Mucosa of stomach (tissue), 1 donor: Measurements from ENCODE around the gene FAM76B.
"Not testable (repeated sequence)": the region's sequence is repeated elsewhere in the genome, so short reads cannot be mapped to it uniquely, and the experiment has no call there.

Experiments
- H3K27me3 ChIP-seq: one replicate; pipeline ENCODE4 v1.7.0; 2013; ENCODE audit warnings: mild to moderate bottlenecking, low read length; ENCODE audit not compliant: control insufficient read depth, insufficient read depth
- H3K36me3 ChIP-seq: one replicate; pipeline ENCODE4 v1.7.0; 2013; ENCODE audit warnings: low read length; ENCODE audit not compliant: control insufficient read depth, insufficient read depth
- H3K4me1 ChIP-seq: one replicate; pipeline ENCODE4 v1.7.0; 2013; ENCODE audit warnings: mild to moderate bottlenecking, low read length; ENCODE audit not compliant: control insufficient read depth, insufficient read depth
- H3K4me3 ChIP-seq: one replicate; pipeline ENCODE4 v1.7.0; 2013; ENCODE audit warnings: low read length
- H3K9ac ChIP-seq: one replicate; pipeline ENCODE4 v1.7.0; 2013; ENCODE audit warnings: mild to moderate bottlenecking, low read length, moderate library complexity
- H3K9me3 ChIP-seq: one replicate; pipeline ENCODE4 v1.7.0; 2013; ENCODE audit warnings: mild to moderate bottlenecking, low read length, moderate library complexity; ENCODE audit not compliant: control insufficient read depth
- donor health status: Pancreatic carcinoma.

Gene FAM76B

DNA sequence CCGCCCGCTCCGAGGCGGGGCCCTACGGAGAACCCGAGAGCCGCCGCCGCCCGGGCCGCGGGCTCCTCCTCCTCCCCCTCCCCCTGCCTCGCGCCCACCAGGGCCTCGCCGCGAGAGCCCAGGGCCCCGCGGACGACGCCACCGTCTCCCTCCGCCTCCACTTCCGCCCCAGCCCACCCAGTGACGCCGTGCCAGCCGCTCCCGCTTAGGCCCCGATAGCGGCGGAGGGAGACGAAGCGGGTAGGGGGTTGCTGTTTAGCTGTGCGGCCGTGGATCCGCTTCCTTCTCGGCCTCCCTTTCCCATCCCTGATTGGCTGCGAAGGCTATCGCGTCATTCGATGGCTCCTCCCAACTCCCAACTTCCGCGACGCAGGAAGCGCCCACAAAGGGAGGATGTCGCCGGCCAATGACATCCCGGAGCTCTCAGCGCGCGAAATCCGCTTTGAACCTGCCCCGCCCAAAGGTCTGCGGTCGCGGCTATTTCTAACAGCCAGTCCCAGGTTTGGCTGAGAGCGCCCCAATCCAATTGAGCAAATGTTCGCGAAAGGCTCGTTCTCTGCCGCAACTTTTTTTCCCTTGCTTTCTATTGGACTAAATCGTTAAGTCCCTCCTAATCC lies at the start of gene FAM76B:
FAM76B (minus strand) TSS at position 277 of the 617 bp plus-strand sequence. CDS start 304 bp downstream, outside the sequence.
- peaks cover 7% of the 10 kb centered on the region for H3K36me3 ChIP-seq
- H3K4me1 ChIP-seq: peaks cover 10% of the 10 kb centered on the region
- H3K9me3 ChIP-seq: no peaks in the 10 kb centered on the region
- H3K9ac ChIP-seq: peak within 1 kb of the TSS; percentile 94
- H3K27me3 ChIP-seq: no peaks in the 10 kb centered on the region
- peak within 1 kb of the TSS; percentile 95 for H3K4me3 ChIP-seq

DNA sequence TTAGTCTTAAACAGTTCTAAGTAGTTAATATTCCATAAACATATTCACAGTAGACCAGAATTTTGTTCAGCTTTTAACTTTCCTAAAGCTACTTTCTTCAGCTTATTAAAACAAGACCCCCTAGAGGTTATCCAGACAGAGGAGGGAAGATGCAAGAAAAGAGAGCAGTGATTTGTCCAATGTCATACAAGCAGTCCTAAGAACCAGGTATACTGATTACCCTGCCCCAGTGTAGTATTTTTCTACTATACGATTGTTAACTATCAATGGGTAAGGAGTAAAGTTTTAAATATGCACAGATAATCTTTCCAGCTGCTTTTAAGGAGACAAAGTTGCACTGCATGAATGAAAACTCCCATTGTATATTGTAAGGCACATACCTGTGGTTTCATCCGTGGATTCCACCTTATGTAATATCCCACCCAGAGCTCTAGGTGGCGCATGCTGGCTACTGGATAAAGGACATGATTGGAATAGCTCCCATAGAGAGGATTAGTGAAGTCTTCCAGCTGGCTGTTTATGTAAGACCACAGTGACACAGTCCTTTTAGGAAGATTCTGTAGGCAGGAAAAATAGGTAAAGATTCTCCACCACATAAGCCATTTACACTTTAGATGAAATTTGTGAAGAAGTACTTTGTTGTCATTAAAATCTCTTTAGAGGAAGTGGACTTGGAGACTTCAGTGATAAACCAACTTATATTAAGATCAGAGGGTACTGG lies 46.3 kb upstream of the FAM76B start:
- Histone ChIP-seq H3K36me3 (no peaks in the 10 kb centered on the region), H3K4me3 (no peak overlapping the region), H3K27me3 (no peaks in the 10 kb centered on the region), H3K9me3 (no peaks in the 10 kb centered on the region), H3K4me1 (peaks cover 4% of the 10 kb centered on the region), H3K9ac (no peak overlapping the region)

DNA sequence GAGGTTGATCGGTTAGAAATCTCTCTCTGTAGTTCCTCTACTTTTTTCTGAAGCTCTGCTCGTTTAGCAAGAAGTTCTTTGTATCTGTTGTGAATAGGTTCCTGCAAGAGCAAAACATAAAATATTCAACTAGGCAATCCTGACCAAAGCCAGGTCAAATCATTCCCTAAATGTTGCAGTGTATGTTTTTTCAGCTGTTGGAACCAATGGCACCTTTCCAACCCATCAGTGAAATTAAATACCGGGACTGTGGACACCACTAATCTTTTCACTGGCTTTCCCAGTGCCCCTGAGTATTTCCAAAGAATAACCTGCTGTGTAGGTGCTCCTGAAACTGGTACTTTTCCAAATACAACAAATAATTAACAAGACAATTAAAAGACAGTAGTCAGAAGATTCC lies 45.8 kb upstream of the FAM76B start:
- Histone ChIP-seq H3K4me3 (no peak overlapping the region), H3K9me3 (no peaks in the 10 kb centered on the region), H3K9ac (no peak overlapping the region), H3K4me1 (peaks cover 6% of the 10 kb centered on the region), H3K36me3 (no peaks in the 10 kb centered on the region), H3K27me3 (no peaks in the 10 kb centered on the region)

DNA sequence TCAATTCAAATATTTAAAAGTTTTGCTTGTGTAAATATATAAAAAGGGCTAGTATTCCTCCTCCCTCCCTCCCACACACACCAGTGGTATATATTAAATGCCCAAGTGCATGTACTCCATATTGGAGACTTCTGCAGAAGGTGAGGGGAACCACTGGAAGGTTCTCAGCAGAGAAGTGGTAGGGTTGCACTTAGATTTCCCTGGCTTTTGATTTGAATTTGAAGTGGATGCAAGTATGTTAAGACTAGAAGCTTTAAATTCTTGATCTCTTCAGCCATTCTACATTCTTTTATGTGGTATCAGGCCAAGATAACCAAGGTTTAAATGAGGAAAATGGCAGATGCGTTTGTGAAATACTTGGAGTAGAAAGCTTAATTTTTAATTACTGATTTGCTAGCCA lies 43.8 kb upstream of the FAM76B start:
- peaks cover 6% of the 10 kb centered on the region for H3K4me1 ChIP-seq
- no peak overlapping the region for H3K4me3 ChIP-seq
- H3K36me3 ChIP-seq: no peaks in the 10 kb centered on the region
- H3K9me3 ChIP-seq: no peaks in the 10 kb centered on the region
- no peaks in the 10 kb centered on the region for H3K27me3 ChIP-seq
- H3K9ac ChIP-seq: no peak overlapping the region

DNA sequence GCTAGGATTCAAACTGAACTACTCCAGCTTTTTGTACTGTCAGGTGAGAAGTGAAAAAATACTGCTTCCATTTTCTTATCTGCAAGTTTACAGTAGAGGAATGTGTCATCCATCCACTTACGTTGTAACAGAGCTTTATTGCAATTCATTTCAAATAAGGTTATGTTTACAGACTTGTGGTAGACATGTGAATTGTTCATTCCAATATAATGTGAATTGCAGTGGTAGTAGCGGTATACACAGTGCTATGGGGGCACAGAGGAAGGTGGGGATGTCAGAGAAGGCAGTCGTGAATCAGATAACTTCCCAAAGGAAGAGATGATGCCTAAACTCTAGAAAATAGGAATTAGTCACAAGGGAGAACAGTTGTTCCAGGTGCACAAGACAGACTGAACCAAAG lies 43.2 kb upstream of the FAM76B start:
- H3K36me3 ChIP-seq: no peaks in the 10 kb centered on the region
- H3K9ac ChIP-seq: no peak overlapping the region
- no peak overlapping the region for H3K4me3 ChIP-seq
- H3K27me3 ChIP-seq: no peaks in the 10 kb centered on the region
- no peaks in the 10 kb centered on the region for H3K9me3 ChIP-seq
- H3K4me1 ChIP-seq: peaks cover 6% of the 10 kb centered on the region

DNA sequence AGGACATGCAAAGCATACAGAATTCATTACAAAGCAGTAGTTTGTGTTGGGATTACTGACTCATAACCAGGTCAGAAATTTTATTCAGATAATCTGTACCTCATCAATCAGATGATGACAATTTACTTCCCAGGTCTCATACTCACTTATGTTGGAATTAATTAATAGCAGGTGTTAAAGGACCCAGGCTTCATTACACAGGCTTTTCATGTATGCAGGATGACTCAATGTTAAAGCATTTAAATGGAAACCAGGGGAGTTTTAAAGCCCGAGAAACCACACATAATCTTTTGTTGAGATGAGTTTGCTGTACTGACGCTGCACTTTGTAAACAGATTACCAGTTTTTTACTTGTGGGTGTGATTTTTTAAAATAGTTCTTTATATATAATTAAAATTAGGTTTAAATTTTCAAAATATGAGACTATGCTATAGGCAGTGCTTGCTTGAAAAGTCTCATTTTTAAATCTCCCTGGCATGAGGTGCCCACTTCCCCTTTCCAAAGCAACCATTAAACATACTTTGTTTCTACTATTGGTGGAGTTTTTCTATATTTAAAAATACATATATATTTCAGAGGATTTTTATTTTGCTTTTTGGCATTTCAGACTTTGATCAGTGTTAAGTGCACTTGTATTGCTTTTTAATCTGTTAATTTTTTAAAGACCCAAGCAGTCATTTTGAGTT lies 41.8 kb upstream of the FAM76B start:
- no peak overlapping the region for H3K4me3 ChIP-seq
- peaks cover 6% of the 10 kb centered on the region for H3K4me1 ChIP-seq
- no peak overlapping the region for H3K9ac ChIP-seq
- no peaks in the 10 kb centered on the region for H3K9me3 ChIP-seq
- H3K36me3 ChIP-seq: no peaks in the 10 kb centered on the region
- no peaks in the 10 kb centered on the region for H3K27me3 ChIP-seq

DNA sequence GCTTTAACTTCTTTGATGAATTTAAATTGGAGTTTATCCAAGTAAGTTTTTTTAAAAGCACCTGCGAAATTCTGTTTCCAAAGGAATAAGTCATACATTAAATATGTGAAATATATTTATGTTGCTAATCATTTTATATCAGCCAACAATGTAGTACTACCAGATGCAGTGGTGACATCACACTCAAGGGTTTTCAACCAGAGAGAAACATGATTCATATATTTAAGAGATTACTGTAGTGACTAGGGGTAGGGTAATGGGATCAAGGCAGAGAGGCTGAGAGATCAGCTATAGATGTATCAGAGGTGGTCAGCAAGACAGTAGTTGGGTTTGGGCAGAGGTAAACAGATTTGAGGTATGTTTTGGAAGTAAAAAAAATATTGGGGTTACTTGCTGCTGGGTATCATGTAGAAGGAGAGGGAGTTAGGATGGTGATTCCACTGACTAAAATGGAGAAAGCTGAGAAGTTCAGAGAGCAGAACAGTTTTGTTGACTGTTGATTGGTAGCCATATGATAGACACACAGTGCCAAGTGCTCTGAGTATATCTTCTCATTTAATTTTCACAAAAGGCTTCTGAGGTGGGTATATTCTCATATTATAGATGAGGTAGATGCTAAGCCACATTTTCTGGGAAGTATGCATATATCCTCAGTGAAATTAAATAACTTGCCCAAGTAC lies 40.1 kb upstream of the FAM76B start:
- Histone ChIP-seq H3K9me3 (no peaks in the 10 kb centered on the region), H3K36me3 (no peaks in the 10 kb centered on the region), H3K4me1 (peaks cover 6% of the 10 kb centered on the region), H3K27me3 (no peaks in the 10 kb centered on the region), H3K9ac (no peak overlapping the region), H3K4me3 (no peak overlapping the region)

DNA sequence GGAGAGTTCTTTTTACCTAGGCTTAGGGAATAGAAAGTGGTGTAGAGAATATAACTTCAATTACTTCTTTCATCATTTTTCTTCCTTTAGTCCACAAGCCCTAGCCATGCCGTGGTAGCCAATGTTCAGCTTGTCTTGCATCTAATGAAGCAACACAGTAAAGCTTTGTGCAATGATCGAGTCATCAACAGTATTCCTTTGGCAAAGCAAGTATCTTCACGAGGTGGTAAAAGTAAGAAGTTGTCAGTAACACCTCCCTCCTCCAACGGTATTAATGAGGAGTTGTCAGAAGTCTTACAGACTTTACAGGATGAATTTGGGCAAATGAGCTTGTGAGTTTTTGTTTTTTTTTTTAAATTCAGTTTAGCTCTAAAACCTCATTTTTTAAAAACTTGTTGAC lies 38.1 kb upstream of the FAM76B start:
- peaks cover 6% of the 10 kb centered on the region for H3K4me1 ChIP-seq
- H3K9me3 ChIP-seq: no peaks in the 10 kb centered on the region
- no peaks in the 10 kb centered on the region for H3K27me3 ChIP-seq
- H3K36me3 ChIP-seq: no peaks in the 10 kb centered on the region
- no peak overlapping the region for H3K4me3 ChIP-seq
- no peak overlapping the region for H3K9ac ChIP-seq

DNA sequence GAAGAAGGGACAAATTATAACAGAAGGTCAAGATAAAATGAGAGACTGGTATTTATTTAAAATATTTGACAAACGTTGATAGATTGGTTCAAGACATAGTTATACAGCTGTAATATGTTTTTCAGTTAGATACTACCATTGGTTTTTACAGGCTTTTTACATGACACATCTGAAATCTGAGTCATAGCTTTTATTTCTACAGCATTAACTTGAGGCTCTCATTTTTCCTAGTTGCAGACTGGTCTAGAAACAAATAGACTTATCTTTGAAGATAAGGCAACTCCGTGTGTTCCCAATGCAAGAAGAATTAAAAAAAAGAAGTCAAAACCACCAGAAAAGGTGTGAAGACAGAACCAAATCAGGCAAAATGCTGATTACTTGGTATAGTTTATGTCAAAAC lies 32.1 kb upstream of the FAM76B start:
- Histone ChIP-seq H3K4me1 (no peaks in the 10 kb centered on the region), H3K27me3 (no peaks in the 10 kb centered on the region), H3K4me3 (no peak overlapping the region), H3K9me3 (no peaks in the 10 kb centered on the region), H3K36me3 (no peaks in the 10 kb centered on the region), H3K9ac (no peak overlapping the region)

DNA sequence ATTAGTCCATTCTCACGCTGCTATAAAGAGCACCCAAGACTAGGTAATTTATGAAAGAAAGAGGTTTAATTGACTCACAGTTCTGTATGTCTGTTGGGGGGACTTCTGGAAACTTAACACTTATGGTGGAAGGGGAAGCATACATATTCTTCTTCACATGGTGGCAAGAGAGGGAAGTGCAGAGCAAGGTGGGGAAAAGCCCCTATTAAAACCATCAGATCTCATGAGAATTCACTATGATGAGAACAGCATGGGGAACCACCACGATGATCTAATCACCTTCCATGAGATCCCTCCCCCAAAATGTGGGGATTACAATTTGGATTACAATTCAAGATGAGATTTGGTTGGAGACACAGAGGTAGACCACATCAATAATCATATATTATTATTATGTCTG lies 26.5 kb upstream of the FAM76B start:
- Histone ChIP-seq H3K9ac (no peak overlapping the region), H3K27me3 (no peaks in the 10 kb centered on the region), H3K9me3 (no peaks in the 10 kb centered on the region), H3K36me3 (no peaks in the 10 kb centered on the region), H3K4me1 (no peaks in the 10 kb centered on the region), H3K4me3 (no peak overlapping the region)

DNA sequence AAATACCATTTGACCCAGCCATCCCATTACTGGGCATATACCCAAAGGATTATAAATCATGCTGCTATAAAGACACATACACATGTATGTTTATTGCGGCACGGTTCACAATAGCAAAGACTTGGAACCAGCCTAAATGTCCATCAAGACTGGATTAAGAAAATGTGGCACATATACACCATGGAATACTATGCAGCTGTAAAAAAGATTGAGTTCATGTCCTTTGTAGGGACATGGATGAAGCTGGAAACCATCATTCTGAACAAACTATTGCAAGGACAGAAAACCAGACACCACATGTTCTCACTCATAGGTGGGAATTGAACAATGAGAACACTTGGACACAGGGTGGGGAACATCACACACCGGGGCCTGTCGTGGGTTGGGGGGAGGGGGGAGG lies 21.5 kb upstream of the FAM76B start:
- not testable (repeated sequence) for H3K9me3 ChIP-seq, H3K4me3 ChIP-seq, H3K27me3 ChIP-seq, H3K36me3 ChIP-seq, H3K4me1 ChIP-seq, H3K9ac ChIP-seq

DNA sequence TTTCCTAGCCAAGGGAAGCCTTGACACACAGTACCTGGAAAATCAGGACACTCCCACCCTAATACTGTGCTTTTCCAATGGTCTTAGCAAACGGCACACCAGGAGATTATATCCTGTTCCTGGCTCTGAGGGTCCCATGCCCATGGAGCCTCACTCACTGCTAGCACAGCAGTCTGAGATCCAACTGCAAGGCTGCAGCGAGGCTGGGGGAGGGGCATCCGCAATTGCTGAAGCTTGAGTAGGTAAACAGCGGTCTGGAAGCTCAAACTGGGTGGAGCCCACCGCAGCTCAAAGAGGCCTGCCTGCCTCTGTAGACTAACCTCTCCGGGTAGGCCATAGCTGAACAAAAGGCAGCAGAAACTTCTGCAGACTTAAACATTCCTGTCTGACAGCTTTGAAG lies 16.9 kb upstream of the FAM76B start:
- H3K9me3 ChIP-seq, H3K9ac ChIP-seq, H3K4me3 ChIP-seq, H3K36me3 ChIP-seq, H3K27me3 ChIP-seq, H3K4me1 ChIP-seq: not testable (repeated sequence)
